DND-41 (cell line): ENCODE data around the gene EYA2.

Experiments
- CTCF ChIP-seq: IDR thresholded peaks from 2 replicates; pipeline ENCODE4 v1.5.1; 2012; ENCODE audit warnings: borderline replicate concordance, low read length, moderate library complexity, mild to moderate bottlenecking; ENCODE audit not compliant: poor library complexity, severe bottlenecking; ENCODE audit errors: extremely low read depth
- EZH2 ChIP-seq: IDR thresholded peaks from 3 replicates; pipeline ENCODE4 v1.6.1; 2012; ENCODE audit warnings: borderline replicate concordance, low read depth, mild to moderate bottlenecking, moderate library complexity, low read length, inconsistent platforms; ENCODE audit not compliant: severe bottlenecking

DNA sequence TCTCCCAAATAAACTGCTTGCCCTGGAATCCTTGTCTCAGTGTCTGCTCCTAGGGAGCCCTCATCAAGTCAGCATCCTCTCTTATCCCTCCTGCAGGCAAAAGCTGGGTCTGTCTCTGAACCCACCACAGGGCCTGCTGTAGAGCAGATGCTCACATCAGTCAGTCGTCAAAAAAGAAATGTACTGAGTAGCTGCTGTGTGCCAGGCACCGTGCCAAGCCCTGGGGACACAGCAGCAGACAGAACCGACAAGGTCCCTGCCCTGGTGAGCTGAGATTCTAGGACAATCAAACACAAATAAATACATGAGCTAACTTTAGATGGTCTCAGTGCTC is 68.5 kb downstream of the EYA2 start:
- no peak for TF ChIP-seq CTCF
- TF ChIP-seq EZH2: no peak
